ENCODE measurements around the gene CASZ1.

The CASZ1 gene

GRCh38 chr1:10756842-10757241 is 39.6 kb downstream of the CASZ1 start:
- no peak for DNase-seq (ENCODE audit: low read depth in 3 of 3, low spot score in 1 of 3)

- peak; percentile 15 to 32 (median 30) for DNase-seq (ENCODE audit: low read depth in 3 of 3, low spot score in 1 of 3)
Observed at GRCh38 chr1:10755970-10756521, 40.4 kb downstream of the CASZ1 start.

DNA sequence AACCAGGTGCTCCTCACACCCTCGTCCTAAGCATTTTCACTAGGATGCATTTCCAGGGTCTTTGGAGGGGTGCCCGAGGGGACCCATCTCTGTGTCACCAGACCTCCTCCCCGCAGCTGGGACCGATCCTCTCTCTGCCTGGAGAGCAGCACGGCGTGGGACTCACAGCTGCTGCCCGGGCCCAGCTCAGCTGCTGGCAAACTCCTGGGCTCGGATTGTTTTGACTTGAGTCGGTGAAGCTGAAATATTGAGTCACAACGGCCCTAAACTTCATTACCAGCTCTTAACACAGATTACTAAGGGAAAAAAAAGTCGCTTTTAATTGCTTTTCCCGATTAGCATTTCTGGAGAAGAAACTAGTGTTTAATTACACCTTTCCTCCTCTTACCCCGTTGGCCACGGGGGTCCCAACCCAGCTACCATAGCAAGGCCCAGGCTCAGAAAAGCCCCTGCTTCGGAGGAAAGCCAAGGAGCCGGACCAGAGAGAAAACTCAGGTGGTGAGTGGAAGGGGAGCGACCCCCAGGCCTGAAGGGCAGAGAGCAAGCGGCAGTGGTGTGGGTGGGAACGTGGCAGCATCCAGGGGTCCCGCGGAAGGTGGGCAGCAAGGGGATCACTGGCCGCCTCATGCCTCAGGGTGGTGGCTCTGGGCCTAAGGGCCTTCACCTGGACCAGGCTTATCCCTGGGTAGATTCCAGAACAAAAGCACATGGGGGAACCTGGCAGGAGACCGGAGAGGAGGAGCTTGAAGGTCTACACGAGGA is 41.7 kb downstream of the CASZ1 start:
- no peak for DNase-seq (ENCODE audit: low read depth in 3 of 3, low spot score in 1 of 3)

DNA sequence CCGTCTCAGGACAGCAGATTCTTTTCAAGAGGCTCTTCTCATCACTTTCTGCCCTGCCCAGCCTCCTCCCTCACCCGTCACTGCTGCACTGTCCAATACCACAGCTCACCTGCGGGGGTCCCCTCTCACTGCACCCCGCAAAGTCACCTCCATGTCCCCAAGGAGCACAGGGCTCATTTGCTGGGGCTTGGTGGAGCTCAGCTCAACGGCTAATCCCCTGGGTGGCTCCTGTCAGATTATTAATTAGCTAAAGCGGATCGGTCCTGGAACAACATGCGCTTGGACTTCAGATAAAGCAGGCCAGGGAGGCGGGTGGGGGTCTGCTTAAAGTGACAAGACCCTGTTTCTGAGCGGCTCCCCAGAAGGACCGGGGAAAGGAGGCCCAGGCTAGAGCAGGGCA is 43.1 kb downstream of the CASZ1 start:
- DNase-seq (ENCODE audit: low read depth in 3 of 3, low spot score in 1 of 3) = no peak

- DNase-seq (ENCODE audit: low read depth in 3 of 3, low spot score in 1 of 3) = no peak
Observed at GRCh38 chr1:10751561-10752085, 44.8 kb downstream of the CASZ1 start.

- no peak for DNase-seq (ENCODE audit: low read depth in 3 of 3, low spot score in 1 of 3)
Observed at GRCh38 chr1:10751160-10751559, 45.3 kb downstream of the CASZ1 start.

GRCh38 chr1:10745886-10746455 is 50.5 kb downstream of the CASZ1 start:
- DNase-seq (ENCODE audit: low read depth in 3 of 3, low spot score in 1 of 3) = no peak

DNA sequence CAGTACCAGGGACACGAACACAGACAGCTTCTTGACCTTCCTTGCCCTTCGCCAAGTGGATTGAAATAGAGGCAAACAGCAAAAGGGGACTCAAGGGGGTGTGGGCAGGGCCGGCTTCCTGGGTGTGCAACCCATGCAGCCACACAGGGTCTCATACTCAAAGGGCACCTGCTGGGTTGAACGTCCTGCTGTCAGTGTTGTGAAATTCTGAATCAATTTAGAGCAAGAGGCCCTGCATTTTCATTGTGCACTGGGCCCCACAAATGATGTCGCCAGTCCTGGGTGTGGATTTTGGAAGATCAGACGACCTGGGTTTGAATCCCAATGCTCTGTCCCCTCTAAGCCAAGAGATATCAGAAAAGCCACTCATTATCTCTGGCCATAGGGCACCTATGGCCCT is 51.1 kb downstream of the CASZ1 start:
- DNase-seq (ENCODE audit: low read depth in 3 of 3, low spot score in 1 of 3) = no peak

- no peak for DNase-seq (ENCODE audit: low read depth in 3 of 3, low spot score in 1 of 3)
Observed at GRCh38 chr1:10744654-10745238, 51.7 kb downstream of the CASZ1 start.

GRCh38 chr1:10744029-10744428 is 52.4 kb downstream of the CASZ1 start:
- DNase-seq (ENCODE audit: low read depth in 3 of 3, low spot score in 1 of 3) = no peak

GRCh38 chr1:10741696-10742095 is 54.8 kb downstream of the CASZ1 start:
- no peak for DNase-seq (ENCODE audit: low read depth in 3 of 3, low spot score in 1 of 3)

- no peak for DNase-seq (ENCODE audit: low read depth in 3 of 3, low spot score in 1 of 3)
Observed at GRCh38 chr1:10740123-10740522, 56.3 kb downstream of the CASZ1 start.

- no peak for DNase-seq (ENCODE audit: low read depth in 3 of 3, low spot score in 1 of 3)
Observed at GRCh38 chr1:10739589-10739988, 56.9 kb downstream of the CASZ1 start.

GRCh38 chr1:10738061-10739058 is 58.1 kb downstream of the CASZ1 start:
- no peak for DNase-seq (ENCODE audit: low read depth in 3 of 3, low spot score in 1 of 3)

DNA sequence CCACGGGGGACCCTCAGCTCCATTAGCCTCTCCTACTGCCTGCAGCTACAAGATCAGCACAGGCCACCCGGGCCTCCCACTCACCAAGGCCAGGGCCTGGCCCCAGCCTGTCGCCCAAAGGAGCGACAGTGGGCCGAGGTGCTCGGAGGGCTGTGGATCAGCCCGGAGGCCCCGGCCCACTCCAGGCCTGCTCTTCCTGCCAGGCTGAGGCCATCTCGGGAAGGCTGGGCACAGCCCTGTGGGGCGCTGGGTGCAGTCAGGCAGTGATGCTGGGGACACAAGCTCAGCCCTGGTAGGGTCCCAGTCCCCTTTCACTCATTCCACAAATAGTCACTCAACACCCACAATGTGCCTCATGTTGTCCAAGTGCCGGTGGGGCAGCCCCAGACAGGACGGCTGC is 58.8 kb downstream of the CASZ1 start:
- DNase-seq (ENCODE audit: low read depth in 3 of 3, low spot score in 1 of 3) = no peak

- DNase-seq (ENCODE audit: low read depth in 3 of 3, low spot score in 1 of 3) = no peak
Observed at GRCh38 chr1:10736634-10737586, 59.5 kb downstream of the CASZ1 start.

GRCh38 chr1:10735563-10736305 is 60.7 kb downstream of the CASZ1 start:
- no peak for DNase-seq (ENCODE audit: low read depth in 3 of 3, low spot score in 1 of 3)

- no peak for DNase-seq (ENCODE audit: low read depth in 3 of 3, low spot score in 1 of 3)
Observed at GRCh38 chr1:10734962-10735544, 61.4 kb downstream of the CASZ1 start.

DNA sequence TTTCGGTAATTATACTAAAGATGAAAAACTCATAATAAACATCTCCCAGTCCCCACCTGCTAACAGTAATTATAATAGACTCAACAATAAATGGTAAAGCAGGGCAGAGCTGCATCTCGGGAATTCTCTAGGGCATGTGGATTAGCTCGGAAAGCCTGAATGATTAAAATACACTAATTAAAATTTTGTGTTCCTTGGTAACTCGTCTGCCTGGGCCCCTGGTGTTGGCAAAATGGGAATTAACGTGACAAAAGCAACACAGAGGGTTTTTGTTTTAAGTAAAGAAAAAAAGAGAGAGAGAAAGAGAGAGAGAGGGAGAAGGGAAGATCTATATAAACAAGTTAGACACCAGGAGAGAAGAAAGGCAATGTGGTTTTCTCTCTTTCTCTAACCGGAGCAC is 62.1 kb downstream of the CASZ1 start:
- DNase-seq (ENCODE audit: low read depth in 3 of 3, low spot score in 1 of 3) = no peak

Measured in stimulated activated CD4-positive, alpha-beta T cell treated with anti-CD3 and anti-CD28 coated beads, TNF-alpha, amount 100 ng/mL, for 1 hour (primary cell).